Activated T-helper 1 cell treated with Interleukin-2 at 50 U/mL for 16 hours (primary cell): ENCODE measurements around the gene CHAF1A.

ENCODE experiments used
- DNase-seq: peaks from one replicate; pipeline ENCODE4 v3.0.0-alpha.2; 2020; ENCODE audit warnings: low read depth

Gene CHAF1A

GRCh38 chr19:4379383-4380253 lies 22.8 kb upstream of the CHAF1A start:
- no peak for DNase-seq

GRCh38 chr19:4380254-4380727 lies 22.1 kb upstream of the CHAF1A start:
- peak; percentile 52 for DNase-seq

- DNase-seq, result no peak
These were observed 17.0 kb upstream of the CHAF1A start for GRCh38 chr19:4385291-4386040.

GRCh38 chr19:4386041-4386782 lies 16.2 kb upstream of the CHAF1A start:
- no peak for DNase-seq

GRCh38 chr19:4388337-4389063 lies 13.9 kb upstream of the CHAF1A start:
- no peak for DNase-seq

- DNase-seq, result no peak
These were observed 13.4 kb upstream of the CHAF1A start for GRCh38 chr19:4389064-4389375.

GRCh38 chr19:4389511-4390016 lies 12.9 kb upstream of the CHAF1A start:
- no peak for DNase-seq

GRCh38 chr19:4390017-4390566 lies 12.3 kb upstream of the CHAF1A start:
- DNase-seq, result no peak

GRCh38 chr19:4390567-4391305 lies 11.7 kb upstream of the CHAF1A start:
- DNase-seq, result no peak

- DNase-seq, result no peak
These were observed 11.1 kb upstream of the CHAF1A start for GRCh38 chr19:4391306-4391693.

GRCh38 chr19:4391701-4392483 lies 10.5 kb upstream of the CHAF1A start:
- DNase-seq, result no peak

GRCh38 chr19:4393947-4394590 lies 8.4 kb upstream of the CHAF1A start:
- DNase-seq, result no peak

- DNase-seq, result no peak
These were observed 5.3 kb upstream of the CHAF1A start for GRCh38 chr19:4396949-4397783.

- DNase-seq, result no peak
These were observed 2.7 kb upstream of the CHAF1A start for GRCh38 chr19:4399812-4400134.

- DNase-seq, result peak; percentile 91
These were observed 2.1 kb upstream of the CHAF1A start, which contains the start of gene SH3GL1 for GRCh38 chr19:4400135-4400936. Gene SH3GL1, minus strand, starts transcription at chr19:4400547. Its CDS starts 179 bp downstream, at chr19:4400368.

GRCh38 chr19:4401769-4402170 lies 670 bp upstream of the CHAF1A start:
- no peak for DNase-seq

GRCh38 chr19:4403005-4403761 lies 743 bp downstream of the CHAF1A start:
- DNase-seq, result no peak
